ENCODE results near the gene SMIM7.

Gene SMIM7

GRCh38 chr19:16620018-16620417, 39.9 kb downstream of the SMIM7 start:
- DNase-seq = no peak

- DNase-seq = no peak
These were observed 40.5 kb downstream of the SMIM7 start for GRCh38 chr19:16619457-16619856.

DNA sequence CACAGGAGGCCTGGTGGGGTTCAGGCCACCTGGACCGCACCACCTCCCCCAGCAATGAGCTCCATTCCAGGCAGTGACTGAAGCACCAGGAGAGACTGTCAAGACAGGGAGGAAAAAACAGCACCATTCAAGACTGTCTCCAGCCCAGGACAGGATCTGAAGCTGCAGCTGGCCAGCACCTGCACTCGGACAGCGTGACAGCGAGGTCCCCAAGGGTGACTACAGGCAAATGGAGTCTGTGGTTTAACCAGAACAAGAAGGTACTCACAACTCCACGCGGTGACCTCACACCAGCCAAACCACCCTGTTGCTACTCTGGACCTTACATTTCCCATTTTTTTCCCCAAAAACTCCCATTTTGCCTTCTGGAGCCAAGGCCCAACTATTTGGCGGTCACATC, 41.7 kb downstream of the SMIM7 start:
- DNase-seq = no peak

DNA sequence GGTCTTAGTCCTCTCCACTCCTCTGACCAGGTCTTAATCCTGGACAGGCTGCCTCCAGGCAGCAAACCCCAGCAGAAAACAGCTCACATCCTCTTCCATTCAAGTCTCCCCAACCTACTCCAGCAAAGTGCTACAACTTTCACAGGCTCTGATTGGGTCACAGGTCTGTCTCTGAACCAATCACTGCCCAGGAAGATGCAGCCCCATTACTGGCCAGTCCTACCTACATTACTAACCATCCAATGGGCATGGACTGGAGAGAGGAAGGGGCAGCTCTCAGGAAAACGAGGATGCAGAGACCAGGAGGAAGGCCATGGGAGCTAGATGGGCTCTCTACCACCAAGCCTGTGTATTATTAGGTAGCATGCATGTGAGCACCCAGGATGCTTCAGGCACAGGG, 44.1 kb downstream of the SMIM7 start:
- DNase-seq = no peak

- DNase-seq = no peak
These were observed 45.0 kb downstream of the SMIM7 start for GRCh38 chr19:16614941-16615340.

- DNase-seq = no peak
These were observed 46.1 kb downstream of the SMIM7 start for GRCh38 chr19:16613841-16614240.

DNA sequence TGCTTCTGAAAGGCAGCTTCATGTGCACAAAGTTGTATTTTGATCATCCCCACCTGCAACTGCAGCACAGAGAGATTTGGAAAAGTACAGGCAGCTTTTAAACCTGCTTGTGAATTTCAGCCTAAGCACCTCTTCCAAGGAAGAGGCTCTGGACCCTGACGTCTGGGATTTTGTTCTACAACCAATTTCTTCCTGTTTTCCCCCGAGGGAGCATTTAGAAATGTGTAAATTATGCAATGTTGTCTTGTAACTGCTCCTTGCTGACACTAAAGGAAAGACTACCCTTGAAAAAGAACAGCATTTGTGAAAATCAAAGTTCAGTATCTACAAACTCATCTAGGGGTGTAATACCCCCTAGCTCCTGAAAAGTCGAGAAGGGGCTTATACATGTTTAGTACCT, 47.3 kb downstream of the SMIM7 start:
- no peak for DNase-seq

DNA sequence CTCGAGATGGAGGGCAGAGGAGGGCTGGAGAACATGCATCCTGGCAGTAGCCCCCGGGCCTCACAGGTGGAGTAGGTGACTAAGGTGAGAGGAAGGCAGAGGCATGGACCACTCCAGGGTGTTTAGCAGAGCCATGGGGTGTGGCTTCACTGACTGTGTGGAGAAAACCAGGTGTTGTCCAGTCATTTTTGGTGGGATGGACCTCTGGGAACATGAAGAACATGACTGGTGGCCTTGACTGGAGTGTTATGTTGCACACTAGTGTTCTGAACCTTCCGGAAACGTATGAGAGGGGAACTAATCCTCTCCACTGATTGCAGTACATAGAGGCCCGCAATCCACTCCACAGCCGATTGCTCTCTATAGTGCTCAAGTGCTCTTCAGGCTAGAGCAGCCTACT, 48.8 kb downstream of the SMIM7 start:
- DNase-seq = no peak

GRCh38 chr19:16609511-16610200, 50.3 kb downstream of the SMIM7 start:
- no peak for DNase-seq

- no peak for DNase-seq
These were observed 51.6 kb downstream of the SMIM7 start for GRCh38 chr19:16608290-16608739.

DNA sequence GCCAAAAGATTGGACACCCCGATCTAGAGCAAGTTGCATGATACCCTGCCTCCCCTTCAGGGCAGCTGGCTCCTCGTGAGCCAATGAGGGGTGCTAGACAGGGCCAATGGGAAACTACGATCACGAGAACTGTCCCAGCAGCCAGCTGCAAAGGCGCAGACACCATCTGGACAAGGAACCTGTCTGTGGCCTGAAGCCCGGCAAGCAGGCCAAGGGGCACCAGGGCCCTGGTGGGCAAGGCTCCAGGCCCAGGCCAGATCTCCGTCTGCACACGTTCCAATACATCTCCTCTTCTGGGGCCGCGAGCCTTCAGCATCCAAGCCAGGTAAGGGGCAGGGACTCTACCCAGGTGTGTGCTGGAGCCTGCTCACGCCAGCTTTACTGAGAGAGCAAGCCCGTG, 52.1 kb downstream of the SMIM7 start:
- no peak for DNase-seq

GRCh38 chr19:16605553-16605994, 54.4 kb downstream of the SMIM7 start:
- no peak for DNase-seq

- DNase-seq = no peak
These were observed 54.8 kb downstream of the SMIM7 start for GRCh38 chr19:16605115-16605514.

DNA sequence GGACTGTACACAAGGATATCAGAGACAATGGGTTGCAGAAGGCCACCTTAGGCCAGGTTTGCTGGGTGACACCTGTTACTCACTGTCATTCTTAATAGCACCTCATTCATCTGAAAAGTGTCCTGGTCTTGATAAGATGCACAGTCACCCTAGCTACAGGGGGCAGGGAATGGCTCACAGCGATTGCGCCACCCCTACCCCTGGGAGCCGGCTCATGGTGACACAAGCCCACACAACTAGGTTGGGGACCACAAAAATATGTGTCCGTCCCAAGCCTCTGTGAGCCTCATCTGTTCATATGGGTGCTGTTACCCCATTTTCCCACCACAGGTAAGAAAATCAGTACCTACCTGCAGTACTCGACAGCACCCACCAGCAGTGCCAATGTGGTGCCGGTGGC, 55.3 kb downstream of the SMIM7 start:
- DNase-seq = no peak

GRCh38 chr19:16603090-16603489, 56.9 kb downstream of the SMIM7 start:
- no peak for DNase-seq

DNA sequence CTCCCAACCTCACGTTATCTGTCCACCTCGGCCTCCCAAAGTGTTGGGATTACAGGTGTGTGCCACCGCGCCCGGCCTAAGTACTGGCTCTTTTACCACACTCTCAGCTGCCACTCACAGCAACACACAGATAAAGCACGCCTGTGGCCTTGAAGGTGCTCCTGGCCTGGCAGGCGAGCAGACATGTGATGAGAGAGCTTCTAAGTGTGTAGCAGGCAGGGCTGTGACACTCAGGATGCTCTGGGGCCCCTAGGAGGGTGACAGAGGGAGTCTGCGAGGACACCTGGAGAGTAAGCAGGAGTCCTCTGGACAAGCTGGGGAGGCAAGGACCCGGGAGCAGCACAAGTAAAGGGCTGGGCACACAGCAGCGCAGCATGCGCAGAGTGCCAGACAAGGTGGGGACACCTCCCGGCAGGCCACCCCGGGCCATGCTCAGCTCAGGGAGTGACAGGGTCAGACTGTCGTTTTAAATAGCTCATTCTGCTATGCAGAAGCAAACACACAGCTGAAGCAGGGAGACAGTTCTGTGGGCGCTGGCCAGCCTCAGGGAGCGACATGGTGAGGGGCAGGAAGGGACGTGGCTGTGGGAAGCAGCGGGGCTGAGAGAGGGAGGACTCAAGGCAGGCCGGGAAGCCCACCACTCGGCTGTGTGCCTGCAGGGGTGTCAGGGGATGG, 58.4 kb downstream of the SMIM7 start:
- DNase-seq = no peak

DNA sequence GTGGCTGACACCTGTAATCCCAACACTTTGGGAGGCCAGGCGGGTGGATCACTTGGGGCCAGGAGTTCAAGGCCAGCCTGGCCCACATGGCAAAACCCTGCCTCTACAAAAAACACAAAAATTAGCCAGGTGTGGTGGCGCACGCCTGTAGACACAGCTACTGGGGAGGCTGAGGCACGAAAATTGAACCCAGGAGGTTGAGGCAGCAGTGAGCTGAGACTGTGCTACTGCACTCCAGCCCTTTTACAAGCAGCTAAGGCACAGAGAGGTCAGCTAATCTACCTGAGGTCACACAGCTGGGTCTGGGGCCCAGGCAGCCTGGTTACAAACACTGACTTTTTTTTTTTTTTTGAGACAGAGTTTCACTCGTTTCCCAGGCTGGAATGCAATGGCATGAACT, 59.1 kb downstream of the SMIM7 start:
- no peak for DNase-seq

DNA sequence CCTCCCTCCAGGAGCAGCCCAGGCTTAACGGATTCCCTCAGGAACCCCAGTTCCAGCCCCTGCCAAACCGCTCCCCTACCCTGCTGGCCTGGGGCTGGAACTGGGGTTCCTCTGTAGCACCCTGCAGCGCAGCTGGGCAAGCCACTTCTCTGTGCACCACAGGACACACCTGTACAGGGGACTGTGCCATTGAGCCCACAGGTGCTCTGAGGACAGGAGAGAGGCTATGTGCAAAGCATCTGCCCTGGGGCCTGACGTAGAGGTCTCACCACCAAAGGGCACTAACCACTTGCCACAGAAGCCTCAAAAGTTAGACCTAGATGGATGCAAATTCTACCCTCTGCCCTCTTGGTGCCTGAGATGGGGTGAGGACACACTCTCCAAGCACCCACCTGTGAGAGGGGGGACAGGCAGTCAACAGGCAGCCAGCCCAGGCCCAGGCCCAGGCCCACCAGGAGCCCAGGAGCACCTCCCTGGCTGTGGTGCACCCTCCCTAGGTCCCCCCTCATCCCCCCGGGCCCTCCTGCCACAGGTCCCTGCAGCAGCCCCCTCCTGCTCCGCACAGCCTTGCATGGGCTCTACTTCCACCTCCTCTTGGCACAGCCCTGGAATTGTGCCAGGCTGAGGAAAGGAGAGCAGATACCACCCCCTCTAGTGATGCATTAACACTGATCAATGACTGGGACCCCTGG, 60.1 kb downstream of the SMIM7 start:
- DNase-seq = no peak

DNA sequence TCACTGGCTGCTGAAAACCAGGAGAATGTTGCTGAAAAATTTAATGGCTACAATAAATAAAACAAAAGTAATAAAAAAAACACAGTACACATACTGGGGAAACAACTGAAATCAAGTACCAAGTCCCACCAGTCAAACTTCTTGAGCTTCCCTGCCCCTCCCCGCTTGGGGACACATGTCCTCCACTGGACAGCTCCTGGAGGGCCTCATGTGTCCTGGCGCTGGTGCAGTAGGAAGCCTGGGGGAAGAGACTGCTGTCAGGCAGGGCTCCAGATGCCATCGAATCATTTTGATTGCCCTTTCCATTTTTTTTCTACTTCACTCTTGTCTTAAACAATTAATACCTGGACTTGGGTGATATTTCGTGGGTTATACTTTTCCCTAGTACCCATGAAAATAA, 61.1 kb downstream of the SMIM7 start:
- no peak for DNase-seq

DNA sequence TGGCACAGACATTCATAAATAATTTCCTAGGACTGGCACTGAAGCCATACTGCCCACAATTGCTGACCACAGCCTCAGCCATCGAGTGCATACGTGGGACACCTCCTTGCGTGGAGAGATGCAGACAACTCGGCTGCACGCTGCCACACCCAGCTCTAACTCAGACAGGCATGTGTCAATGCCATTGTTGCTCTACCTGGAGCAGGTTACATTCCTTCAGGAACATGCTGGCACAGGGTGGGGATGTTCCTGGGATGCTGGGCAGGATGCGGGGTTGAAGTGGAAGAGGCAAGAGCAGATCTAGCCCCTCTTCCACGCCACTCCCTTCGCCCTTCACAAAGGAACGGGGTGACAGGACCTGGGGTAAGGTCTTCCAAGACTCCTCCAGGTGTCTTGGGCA, 63.5 kb downstream of the SMIM7 start:
- no peak for DNase-seq
